HepG2 (cell line): ENCODE measurements around the gene ITCH. TPM values are rescaled to one million over a fixed set of nuclear protein-coding genes. Genes with fewer than 3 reads are reported as not detected.

Experiments used
- ELF1 ChIP-seq: sonication (generic); formaldehyde crosslinking; IDR thresholded peaks from 2 replicates; pipeline ENCODE4 v1.4.0; 2020; ENCODE audit warnings: missing genetic modification reagents
- ELF4 ChIP-seq: sonication (generic); formaldehyde crosslinking; IDR thresholded peaks from 2 replicates; pipeline ENCODE4 v1.5.0; 2020; ENCODE audit warnings: missing genetic modification reagents, mild to moderate bottlenecking, moderate library complexity, borderline replicate concordance
- JUNB ChIP-seq: sonication (generic); formaldehyde crosslinking; IDR thresholded peaks from 2 replicates; pipeline ENCODE4 v1.8.0; 2022; ENCODE audit warnings: missing genetic modification reagents, mild to moderate bottlenecking, borderline replicate concordance
- NFATC3 ChIP-seq: sonication (generic); formaldehyde crosslinking; IDR thresholded peaks from 2 replicates; pipeline ENCODE4 v1.5.1; 2020; ENCODE audit warnings: mild to moderate bottlenecking, missing genetic modification reagents
- NFKBIZ ChIP-seq: IDR thresholded peaks from 2 replicates; pipeline ENCODE4 v1.6.1; 2018; ENCODE audit warnings: missing genetic modification reagents, missing compliant biosample characterization
- NR1H2 ChIP-seq: sonication (generic); formaldehyde crosslinking; IDR thresholded peaks from 2 replicates; pipeline ENCODE4 v1.8.1; 2022; ENCODE audit warnings: low read depth, missing genetic modification reagents, borderline replicate concordance
- RFX3 ChIP-seq: IDR thresholded peaks from 2 replicates; pipeline ENCODE4 v1.6.1; 2016; ENCODE audit warnings: missing biosample characterization, missing genetic modification reagents
- RXRB ChIP-seq: IDR thresholded peaks from 2 replicates; pipeline ENCODE4 v1.6.1; 2016; ENCODE audit warnings: borderline replicate concordance, missing genetic modification reagents, missing compliant biosample characterization
- WIZ ChIP-seq: sonication (generic); formaldehyde crosslinking; IDR thresholded peaks from 2 replicates; pipeline ENCODE4 v1.5.1; 2020; ENCODE audit warnings: mild to moderate bottlenecking, missing genetic modification reagents
- ZC3H4 ChIP-seq: sonication (generic); formaldehyde crosslinking; IDR thresholded peaks from 2 replicates; pipeline ENCODE4 v1.4.0; 2020; ENCODE audit warnings: missing genetic modification reagents, borderline replicate concordance
- polyA plus RNA-seq, 8 experiments: library from polyadenylated mRNA; depleted of rRNA in 3 of 8; stranded (reverse) in 7 of 8; unstranded in 1 of 8; fragments of >200 nt; fragmentation: Illumina TruSeq in 4 of 8; extraction: Trizol in 4 of 8; gene quantifications; 2 replicates each; pipeline versions ENCODE4 v1.2.1 to v1.2.3, GENCODE V29; 2011 to 2016; ENCODE audit warnings: low read depth in 4 of 8, missing spikeins in 1 of 8, mixed read lengths in 1 of 8; ENCODE audit not compliant: insufficient read depth in 1 of 8
- total RNA-seq, 5 experiments: library from RNA; depleted of rRNA; stranded (reverse); fragments of >200 nt; fragmentation: Illumina TruSeq; extraction: Trizol; gene quantifications; 2 replicates each; pipeline ENCODE4 v1.2.3, GENCODE V29; 2016; ENCODE audit warnings: low read depth in 1 of 5
- TF ChIP-seq, protein P1 (sequence below): sonication (generic); formaldehyde crosslinking; IDR thresholded peaks from 2 replicates; pipeline ENCODE4 v1.4.0; 2020; ENCODE audit warnings: missing genetic modification reagents, borderline replicate concordance
- TF ChIP-seq, protein P2 (sequence below): sonication (generic); formaldehyde crosslinking; IDR thresholded peaks from 2 replicates; pipeline ENCODE4 v1.4.0; 2020; ENCODE audit warnings: missing genetic modification reagents
- TF ChIP-seq, protein P3 (sequence below): IDR thresholded peaks from 2 replicates; pipeline ENCODE4 v1.6.1; 2016; ENCODE audit warnings: low read depth
- TF ChIP-seq, protein P4 (sequence below): IDR thresholded peaks from 2 replicates; pipeline ENCODE4 v1.6.1; 2016; ENCODE audit warnings: control low read depth
- TF ChIP-seq, protein P5 (sequence below): sonication (generic); formaldehyde crosslinking; IDR thresholded peaks from 2 replicates; pipeline ENCODE4 v1.4.0; 2020; ENCODE audit warnings: missing genetic modification reagents
- TF ChIP-seq, protein P6 (sequence below): IDR thresholded peaks from 2 replicates; pipeline ENCODE4 v1.6.1; 2016; ENCODE audit warnings: missing biosample characterization, missing genetic modification reagents, low read depth
- TF ChIP-seq, protein P7 (sequence below): IDR thresholded peaks from 2 replicates; pipeline ENCODE4 v1.4.0; 2020; ENCODE audit warnings: mild to moderate bottlenecking, missing genetic modification reagents

Gene ITCH
- total and polyA plus RNA-seq, 2 of the 13 experiments (the other 11 are each of a cell fraction or from before 2014, with no cell fraction given), result 20.5 to 112 TPM

DNA sequence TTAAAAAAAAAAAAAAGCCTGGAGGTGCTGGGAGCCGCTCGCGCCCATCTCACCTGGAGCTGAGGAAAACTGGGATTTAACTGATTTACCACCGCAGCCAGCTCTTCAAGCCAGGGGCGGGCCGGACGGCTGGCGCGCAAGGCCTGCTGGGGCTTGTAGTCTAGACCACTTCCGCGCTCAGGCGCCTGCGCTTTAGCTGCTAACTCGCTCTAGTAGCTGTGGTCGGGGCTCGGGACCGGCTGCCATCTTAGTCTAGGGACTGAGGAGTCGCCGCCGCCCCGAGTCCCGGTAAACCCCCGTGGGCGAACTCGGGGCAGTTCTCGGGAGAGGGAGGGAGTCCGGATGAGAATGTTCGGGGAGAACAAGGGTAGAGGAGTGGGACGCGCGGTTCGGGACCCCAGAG, at the start of gene ITCH (continued):
- TF ChIP-seq, protein P1, sequence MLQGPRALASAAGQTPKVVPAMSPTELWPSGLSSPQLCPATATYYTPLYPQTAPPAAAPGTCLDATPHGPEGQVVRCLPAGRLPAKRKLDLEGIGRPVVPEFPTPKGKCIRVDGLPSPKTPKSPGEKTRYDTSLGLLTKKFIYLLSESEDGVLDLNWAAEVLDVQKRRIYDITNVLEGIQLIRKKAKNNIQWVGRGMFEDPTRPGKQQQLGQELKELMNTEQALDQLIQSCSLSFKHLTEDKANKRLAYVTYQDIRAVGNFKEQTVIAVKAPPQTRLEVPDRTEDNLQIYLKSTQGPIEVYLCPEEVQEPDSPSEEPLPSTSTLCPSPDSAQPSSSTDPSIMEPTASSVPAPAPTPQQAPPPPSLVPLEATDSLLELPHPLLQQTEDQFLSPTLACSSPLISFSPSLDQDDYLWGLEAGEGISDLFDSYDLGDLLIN (CRISPR knock-in tag), result 0 out of 2 replicates have a peak, but pooled peaks have one; percentile 28
- TF ChIP-seq ELF1 (peak; percentile 98), JUNB (CRISPR knock-in tag) (no peak), RXRB (CRISPR knock-in tag) (peak; percentile 74; the same call in 1 of the 2 replicates), NR1H2 (no peak), WIZ (CRISPR knock-in tag) (no peak), NFATC3 (CRISPR knock-in tag) (no peak), ZC3H4 (CRISPR knock-in tag) (no peak), NFKBIZ (CRISPR knock-in tag) (no peak), ELF4 (CRISPR knock-in tag) (peak; percentile 40), RFX3 (CRISPR knock-in tag) (no peak)
- TF ChIP-seq, protein P2, sequence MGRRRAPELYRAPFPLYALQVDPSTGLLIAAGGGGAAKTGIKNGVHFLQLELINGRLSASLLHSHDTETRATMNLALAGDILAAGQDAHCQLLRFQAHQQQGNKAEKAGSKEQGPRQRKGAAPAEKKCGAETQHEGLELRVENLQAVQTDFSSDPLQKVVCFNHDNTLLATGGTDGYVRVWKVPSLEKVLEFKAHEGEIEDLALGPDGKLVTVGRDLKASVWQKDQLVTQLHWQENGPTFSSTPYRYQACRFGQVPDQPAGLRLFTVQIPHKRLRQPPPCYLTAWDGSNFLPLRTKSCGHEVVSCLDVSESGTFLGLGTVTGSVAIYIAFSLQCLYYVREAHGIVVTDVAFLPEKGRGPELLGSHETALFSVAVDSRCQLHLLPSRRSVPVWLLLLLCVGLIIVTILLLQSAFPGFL (CRISPR knock-in tag), result no peak
- TF ChIP-seq, protein P3, sequence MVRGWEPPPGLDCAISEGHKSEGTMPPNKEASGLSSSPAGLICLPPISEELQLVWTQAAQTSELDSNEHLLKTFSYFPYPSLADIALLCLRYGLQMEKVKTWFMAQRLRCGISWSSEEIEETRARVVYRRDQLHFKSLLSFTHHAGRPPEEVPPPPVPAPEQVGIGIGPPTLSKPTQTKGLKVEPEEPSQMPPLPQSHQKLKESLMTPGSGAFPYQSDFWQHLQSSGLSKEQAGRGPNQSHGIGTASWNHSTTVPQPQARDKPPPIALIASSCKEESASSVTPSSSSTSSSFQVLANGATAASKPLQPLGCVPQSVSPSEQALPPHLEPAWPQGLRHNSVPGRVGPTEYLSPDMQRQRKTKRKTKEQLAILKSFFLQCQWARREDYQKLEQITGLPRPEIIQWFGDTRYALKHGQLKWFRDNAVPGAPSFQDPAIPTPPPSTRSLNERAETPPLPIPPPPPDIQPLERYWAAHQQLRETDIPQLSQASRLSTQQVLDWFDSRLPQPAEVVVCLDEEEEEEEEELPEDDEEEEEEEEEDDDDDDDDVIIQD, result peak; percentile 54; the same call in 1 of the 2 replicates
- TF ChIP-seq, protein P4, sequence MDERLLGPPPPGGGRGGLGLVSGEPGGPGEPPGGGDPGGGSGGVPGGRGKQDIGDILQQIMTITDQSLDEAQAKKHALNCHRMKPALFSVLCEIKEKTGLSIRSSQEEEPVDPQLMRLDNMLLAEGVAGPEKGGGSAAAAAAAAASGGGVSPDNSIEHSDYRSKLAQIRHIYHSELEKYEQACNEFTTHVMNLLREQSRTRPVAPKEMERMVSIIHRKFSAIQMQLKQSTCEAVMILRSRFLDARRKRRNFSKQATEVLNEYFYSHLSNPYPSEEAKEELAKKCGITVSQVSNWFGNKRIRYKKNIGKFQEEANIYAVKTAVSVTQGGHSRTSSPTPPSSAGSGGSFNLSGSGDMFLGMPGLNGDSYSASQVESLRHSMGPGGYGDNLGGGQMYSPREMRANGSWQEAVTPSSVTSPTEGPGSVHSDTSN (CRISPR knock-in tag), result no peak
- TF ChIP-seq, protein P5, sequence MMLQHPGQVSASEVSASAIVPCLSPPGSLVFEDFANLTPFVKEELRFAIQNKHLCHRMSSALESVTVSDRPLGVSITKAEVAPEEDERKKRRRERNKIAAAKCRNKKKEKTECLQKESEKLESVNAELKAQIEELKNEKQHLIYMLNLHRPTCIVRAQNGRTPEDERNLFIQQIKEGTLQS (CRISPR knock-in tag), result no peak; the same call in 1 of the 2 replicates
- TF ChIP-seq, protein P6, sequence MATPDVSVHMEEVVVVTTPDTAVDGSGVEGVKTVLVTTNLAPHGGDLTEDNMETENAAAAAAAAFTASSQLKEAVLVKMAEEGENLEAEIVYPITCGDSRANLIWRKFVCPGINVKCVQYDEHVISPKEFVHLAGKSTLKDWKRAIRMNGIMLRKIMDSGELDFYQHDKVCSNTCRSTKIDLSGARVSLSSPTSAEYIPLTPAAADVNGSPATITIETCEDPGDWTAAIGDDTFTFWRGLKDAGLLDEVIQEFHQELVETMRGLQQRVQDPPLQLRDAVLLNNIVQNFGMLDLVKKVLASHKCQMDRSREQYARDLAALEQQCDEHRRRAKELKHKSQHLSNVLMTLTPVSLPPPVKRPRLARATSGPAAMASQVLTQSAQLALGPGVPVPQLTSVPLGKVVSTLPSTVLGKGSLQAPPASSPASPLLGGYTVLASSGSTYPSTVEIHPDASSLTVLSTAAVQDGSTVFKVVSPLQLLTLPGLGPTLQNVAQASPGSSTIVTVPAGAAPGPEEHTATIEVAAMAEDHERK (CRISPR knock-in tag), result peak; percentile 54; the same call in 1 of the 2 replicates
- TF ChIP-seq, protein P7, sequence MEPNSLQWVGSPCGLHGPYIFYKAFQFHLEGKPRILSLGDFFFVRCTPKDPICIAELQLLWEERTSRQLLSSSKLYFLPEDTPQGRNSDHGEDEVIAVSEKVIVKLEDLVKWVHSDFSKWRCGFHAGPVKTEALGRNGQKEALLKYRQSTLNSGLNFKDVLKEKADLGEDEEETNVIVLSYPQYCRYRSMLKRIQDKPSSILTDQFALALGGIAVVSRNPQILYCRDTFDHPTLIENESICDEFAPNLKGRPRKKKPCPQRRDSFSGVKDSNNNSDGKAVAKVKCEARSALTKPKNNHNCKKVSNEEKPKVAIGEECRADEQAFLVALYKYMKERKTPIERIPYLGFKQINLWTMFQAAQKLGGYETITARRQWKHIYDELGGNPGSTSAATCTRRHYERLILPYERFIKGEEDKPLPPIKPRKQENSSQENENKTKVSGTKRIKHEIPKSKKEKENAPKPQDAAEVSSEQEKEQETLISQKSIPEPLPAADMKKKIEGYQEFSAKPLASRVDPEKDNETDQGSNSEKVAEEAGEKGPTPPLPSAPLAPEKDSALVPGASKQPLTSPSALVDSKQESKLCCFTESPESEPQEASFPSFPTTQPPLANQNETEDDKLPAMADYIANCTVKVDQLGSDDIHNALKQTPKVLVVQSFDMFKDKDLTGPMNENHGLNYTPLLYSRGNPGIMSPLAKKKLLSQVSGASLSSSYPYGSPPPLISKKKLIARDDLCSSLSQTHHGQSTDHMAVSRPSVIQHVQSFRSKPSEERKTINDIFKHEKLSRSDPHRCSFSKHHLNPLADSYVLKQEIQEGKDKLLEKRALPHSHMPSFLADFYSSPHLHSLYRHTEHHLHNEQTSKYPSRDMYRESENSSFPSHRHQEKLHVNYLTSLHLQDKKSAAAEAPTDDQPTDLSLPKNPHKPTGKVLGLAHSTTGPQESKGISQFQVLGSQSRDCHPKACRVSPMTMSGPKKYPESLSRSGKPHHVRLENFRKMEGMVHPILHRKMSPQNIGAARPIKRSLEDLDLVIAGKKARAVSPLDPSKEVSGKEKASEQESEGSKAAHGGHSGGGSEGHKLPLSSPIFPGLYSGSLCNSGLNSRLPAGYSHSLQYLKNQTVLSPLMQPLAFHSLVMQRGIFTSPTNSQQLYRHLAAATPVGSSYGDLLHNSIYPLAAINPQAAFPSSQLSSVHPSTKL, result peak; percentile 51; the same call in 1 of the 2 replicates
